SHP77 (cell line): ENCODE results near the gene ASIC5.
"Not testable (repeated sequence)": the region's sequence is repeated elsewhere in the genome, so short reads cannot be mapped to it uniquely, and the experiment has no call there.

Source experiments
- DNase-seq, 2 experiments: peaks; one replicate each; lab custom pipeline; 2025; lab: John Stamatoyannopoulos, UW

The ASIC5 gene

GRCh38 chr4:155800685-155801343, 65.3 kb downstream of the ASIC5 start:
- no peak for DNase-seq

GRCh38 chr4:155799794-155800123, 66.3 kb downstream of the ASIC5 start:
- DNase-seq: no peak

GRCh38 chr4:155799116-155799793, 66.8 kb downstream of the ASIC5 start:
- DNase-seq: no peak

- DNase-seq: not testable (repeated sequence)
Observed at GRCh38 chr4:155797581-155797980, 68.5 kb downstream of the ASIC5 start.

GRCh38 chr4:155795991-155796390, 70.1 kb downstream of the ASIC5 start:
- DNase-seq: peak in 1 of 2 experiments; percentile 7

GRCh38 chr4:155794589-155795236, 71.4 kb downstream of the ASIC5 start:
- no peak for DNase-seq

GRCh38 chr4:155789982-155790381, 76.1 kb downstream of the ASIC5 start:
- no peak for DNase-seq

GRCh38 chr4:155789391-155789790, 76.7 kb downstream of the ASIC5 start:
- no peak for DNase-seq

- DNase-seq: peak; percentile 11 to 27
Observed at GRCh38 chr4:155787113-155787710, 78.9 kb downstream of the ASIC5 start.

- DNase-seq: no peak
Observed at GRCh38 chr4:155785828-155786227, 80.2 kb downstream of the ASIC5 start.

- no peak for DNase-seq
Observed at GRCh38 chr4:155784637-155785036, 81.4 kb downstream of the ASIC5 start.

- no peak for DNase-seq
Observed at GRCh38 chr4:155781249-155781831, 84.7 kb downstream of the ASIC5 start.

GRCh38 chr4:155780775-155781174, 85.3 kb downstream of the ASIC5 start:
- no peak for DNase-seq
